ENCODE data around the gene CHKA. TPM values are rescaled to one million over a fixed set of nuclear protein-coding genes. Genes with fewer than 3 reads are reported as not detected.

The CHKA gene
- total RNA-seq, 4 donors from 2014 or later: 1.1 to 13.0 (median 4.2) TPM

DNA sequence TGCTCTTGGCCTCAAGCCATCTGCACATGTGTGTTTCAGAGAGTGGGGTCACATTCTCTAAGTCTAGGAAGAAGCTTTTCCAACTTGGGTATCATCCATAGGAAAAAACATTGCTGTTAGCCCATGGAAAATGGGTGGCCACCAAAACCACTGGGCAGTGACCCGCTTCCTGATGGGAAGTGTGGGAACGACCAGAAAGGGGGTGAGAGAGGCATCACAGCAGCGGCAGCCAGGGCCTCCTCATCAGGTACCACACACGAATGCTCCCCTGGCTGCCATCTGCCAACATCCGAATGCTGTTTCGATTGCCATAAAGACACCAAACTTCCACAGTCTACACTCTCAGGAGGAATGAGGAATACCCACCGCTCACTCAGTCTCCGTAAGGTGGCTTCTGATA, 40.3 kb downstream of the CHKA start:
- no peak for DNase-seq
- H3K27me3 ChIP-seq: no peaks in the 10 kb centered on the region
- no peaks in the 10 kb centered on the region for H3K9me3 ChIP-seq
- H3K27ac ChIP-seq: no peak overlapping the region
- H3K4me3 ChIP-seq: no peak overlapping the region
- intact Hi-C loops (cut with DNase I): no loop called here
- 93 to 100% methylated on average over 7 to 8 of the region's 8 CpGs for WGBS, 2 donors
- peaks cover 0 to 23% (median 0%) of the 10 kb centered on the region in 3 donors for H3K4me1 ChIP-seq
- TF ChIP-seq, protein P1, sequence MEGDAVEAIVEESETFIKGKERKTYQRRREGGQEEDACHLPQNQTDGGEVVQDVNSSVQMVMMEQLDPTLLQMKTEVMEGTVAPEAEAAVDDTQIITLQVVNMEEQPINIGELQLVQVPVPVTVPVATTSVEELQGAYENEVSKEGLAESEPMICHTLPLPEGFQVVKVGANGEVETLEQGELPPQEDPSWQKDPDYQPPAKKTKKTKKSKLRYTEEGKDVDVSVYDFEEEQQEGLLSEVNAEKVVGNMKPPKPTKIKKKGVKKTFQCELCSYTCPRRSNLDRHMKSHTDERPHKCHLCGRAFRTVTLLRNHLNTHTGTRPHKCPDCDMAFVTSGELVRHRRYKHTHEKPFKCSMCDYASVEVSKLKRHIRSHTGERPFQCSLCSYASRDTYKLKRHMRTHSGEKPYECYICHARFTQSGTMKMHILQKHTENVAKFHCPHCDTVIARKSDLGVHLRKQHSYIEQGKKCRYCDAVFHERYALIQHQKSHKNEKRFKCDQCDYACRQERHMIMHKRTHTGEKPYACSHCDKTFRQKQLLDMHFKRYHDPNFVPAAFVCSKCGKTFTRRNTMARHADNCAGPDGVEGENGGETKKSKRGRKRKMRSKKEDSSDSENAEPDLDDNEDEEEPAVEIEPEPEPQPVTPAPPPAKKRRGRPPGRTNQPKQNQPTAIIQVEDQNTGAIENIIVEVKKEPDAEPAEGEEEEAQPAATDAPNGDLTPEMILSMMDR (IDR thresholded peaks at IDR 0.05): no peak
- no peak for TF ChIP-seq POLR2A (IDR thresholded peaks at IDR 0.05)
- H3K36me3 ChIP-seq: peaks cover 0 to 10% (median 0%) of the 10 kb centered on the region in 3 donors

GRCh38 chr11:68077617-68078582, 43.3 kb downstream of the CHKA start:
- no peaks in the 10 kb centered on the region for H3K27me3 ChIP-seq
- no peak overlapping the region for H3K4me3 ChIP-seq
- H3K27ac ChIP-seq: no peak overlapping the region
- peaks cover 0 to 23% (median 0%) of the 10 kb centered on the region in 3 donors for H3K4me1 ChIP-seq
- peaks cover 0 to 25% (median 0%) of the 10 kb centered on the region in 3 donors for H3K36me3 ChIP-seq
- H3K9me3 ChIP-seq: no peaks in the 10 kb centered on the region
- TF ChIP-seq, protein P1 (IDR thresholded peaks at IDR 0.05): no peak
- no peak for TF ChIP-seq POLR2A (IDR thresholded peaks at IDR 0.05)
- 59 to 62% methylated on average over 7 to 8 of the region's 8 CpGs for WGBS, 2 donors
- intact Hi-C loops (cut with DNase I): no loop called here
- DNase-seq: no peak

- peaks cover 0 to 14% (median 0%) of the 10 kb centered on the region in 3 donors for H3K4me1 ChIP-seq
- peaks cover 0 to 36% (median 0%) of the 10 kb centered on the region in 3 donors for H3K36me3 ChIP-seq
- H3K27ac ChIP-seq: no peak overlapping the region
- no peak for DNase-seq
- WGBS, 2 donors: 87 to 90% methylated on average over 10 to 11 of the region's 11 CpGs
- H3K9me3 ChIP-seq: no peaks in the 10 kb centered on the region
- intact Hi-C loops (cut with DNase I): no loop called here
- no peak overlapping the region for H3K4me3 ChIP-seq
- no peaks in the 10 kb centered on the region for H3K27me3 ChIP-seq
- TF ChIP-seq, protein P1 (IDR thresholded peaks at IDR 0.05): no peak
Observed at GRCh38 chr11:68076371-68077042, 44.7 kb downstream of the CHKA start.

- H3K4me3 ChIP-seq: no peak overlapping the region
- H3K4me1 ChIP-seq: peaks cover 0 to 12% (median 0%) of the 10 kb centered on the region in 3 donors
- no peak for DNase-seq
- H3K27me3 ChIP-seq: no peaks in the 10 kb centered on the region
- WGBS, 2 donors: 84 to 92% methylated on average over 10 of the region's 10 CpGs
- TF ChIP-seq, protein P1 (IDR thresholded peaks at IDR 0.05): no peak
- H3K9me3 ChIP-seq: no peaks in the 10 kb centered on the region
- peaks cover 0 to 42% (median 0%) of the 10 kb centered on the region in 3 donors for H3K36me3 ChIP-seq
- intact Hi-C loops (cut with DNase I): no loop called here
- H3K27ac ChIP-seq: no peak overlapping the region
Observed at GRCh38 chr11:68074584-68075352, 46.4 kb downstream of the CHKA start.
